ENCODE data around the gene SLC48A1. TPM values are rescaled to one million over a fixed set of nuclear protein-coding genes. Genes with fewer than 3 reads are reported as not detected.

Gene SLC48A1
- total RNA-seq, 1 experiment from 2014 or later = 19.4 TPM

GRCh38 chr12:47763481-47764346, 9.3 kb upstream of the SLC48A1 start:
- H3K27me3 Mint-ChIP-seq (ENCODE audit: insufficient read depth, unreplicated experiment) = no peaks in the 10 kb centered on the region
- peaks cover 23% of the 10 kb centered on the region for H3K4me1 Mint-ChIP-seq (ENCODE audit: insufficient read depth, unreplicated experiment)
- CTCF ChIA-PET = interaction anchor here (0.6 to 14.4 kb wide), 9 partner anchors 6 to 95 kb away, joined by 3 to 262 read pairs (median 6); partner anchors contain the start of gene SLC48A1
- H3K4me3 Mint-ChIP-seq (ENCODE audit: unreplicated experiment) = no peak overlapping the region
- H3K9me3 Mint-ChIP-seq (ENCODE audit: unreplicated experiment) = no peaks in the 10 kb centered on the region
- POLR2A ChIA-PET = interaction anchor here (1.7 kb wide), 1 partner anchor 11 kb away, joined by 4 read pairs; no protein-coding TSS in a partner anchor
- BruUV-seq (replicated peaks) = no TSS peak
- intact Hi-C loops (cut with micrococcal nuclease) = no loop called here
- DNase-seq (ENCODE audit: unreplicated experiment) = peak; percentile 61
- TF ChIP-seq CTCF (IDR thresholded peaks at IDR 0.05; ENCODE audit: unreplicated experiment) = no peak
- peaks cover 6% of the 10 kb centered on the region for H3K36me3 Mint-ChIP-seq (ENCODE audit: insufficient read depth, unreplicated experiment)
- H3K27ac Mint-ChIP-seq (ENCODE audit: low read depth, unreplicated experiment) = no peak overlapping the region

- POLR2A ChIA-PET = interaction anchor here (0.7 to 5.8 kb wide), 4 partner anchors 10 to 54 kb away, joined by 3 to 38 read pairs (median 12); partner anchors contain the start of gene HDAC7
- DNase-seq (ENCODE audit: unreplicated experiment) = no peak
Measured at GRCh38 chr12:47766502-47767215, 6.4 kb upstream of the SLC48A1 start.

GRCh38 chr12:47767216-47767724, 5.8 kb upstream of the SLC48A1 start:
- H3K4me1 Mint-ChIP-seq (ENCODE audit: insufficient read depth, unreplicated experiment) = peaks cover 23% of the 10 kb centered on the region
- peak overlapping the region; percentile 57 for H3K27ac Mint-ChIP-seq (ENCODE audit: low read depth, unreplicated experiment)
- BruUV-seq (replicated peaks) = no TSS peak
- H3K36me3 Mint-ChIP-seq (ENCODE audit: insufficient read depth, unreplicated experiment) = no peaks in the 10 kb centered on the region
- peak; percentile 47 for TF ChIP-seq CTCF (IDR thresholded peaks at IDR 0.05; ENCODE audit: unreplicated experiment)
- ChIA-PET CTCF (interaction anchor here (0.6 to 38.2 kb wide), 17 partner anchors 10 to 386 kb away, joined by 3 to 843 read pairs (median 6); partner anchors contain the start of gene RAPGEF3), POLR2A (interaction anchor here (0.7 to 5.8 kb wide), 4 partner anchors 10 to 53 kb away, joined by 3 to 38 read pairs (median 16); partner anchors contain the start of gene HDAC7)
- DNase-seq (ENCODE audit: unreplicated experiment) = peak; percentile 82
- intact Hi-C loops (cut with micrococcal nuclease) = loop anchor here (1.0 kb wide), 2 partner anchors 25 to 52 kb away; no protein-coding TSS in a partner anchor
- H3K4me3 Mint-ChIP-seq (ENCODE audit: unreplicated experiment) = no peak overlapping the region
- no peaks in the 10 kb centered on the region for H3K27me3 Mint-ChIP-seq (ENCODE audit: insufficient read depth, unreplicated experiment)
- no peaks in the 10 kb centered on the region for H3K9me3 Mint-ChIP-seq (ENCODE audit: unreplicated experiment)

More at GRCh38 chr12:47766502-47767215, 6.4 kb upstream of the SLC48A1 start:
- H3K9me3 Mint-ChIP-seq (ENCODE audit: unreplicated experiment) = no peaks in the 10 kb centered on the region
- H3K36me3 Mint-ChIP-seq (ENCODE audit: insufficient read depth, unreplicated experiment) = no peaks in the 10 kb centered on the region
- intact Hi-C loops (cut with micrococcal nuclease) = loop anchor here (1.0 kb wide), 2 partner anchors 24 to 51 kb away; no protein-coding TSS in a partner anchor
- H3K27me3 Mint-ChIP-seq (ENCODE audit: insufficient read depth, unreplicated experiment) = no peaks in the 10 kb centered on the region
- TF ChIP-seq CTCF (IDR thresholded peaks at IDR 0.05; ENCODE audit: unreplicated experiment) = no peak
- CTCF ChIA-PET = interaction anchor here (0.5 to 38.2 kb wide), 20 partner anchors 8 to 414 kb away, joined by 3 to 843 read pairs (median 4); partner anchors contain the start of genes RAPGEF3 and RPAP3
- H3K4me1 Mint-ChIP-seq (ENCODE audit: insufficient read depth, unreplicated experiment) = peaks cover 23% of the 10 kb centered on the region
- BruUV-seq (replicated peaks) = no TSS peak
- no peak overlapping the region for H3K27ac Mint-ChIP-seq (ENCODE audit: low read depth, unreplicated experiment)
- H3K4me3 Mint-ChIP-seq (ENCODE audit: unreplicated experiment) = no peak overlapping the region
